ENCODE results near the gene AKT3. TPM values are rescaled to one million over a fixed set of nuclear protein-coding genes. Genes with fewer than 3 reads are reported as not detected.

Gene AKT3
- total and polyA plus RNA-seq, 2 donors (not counting 1 experiment from before 2014, with no cell fraction given): 37.8 to 42.0 TPM

- no peaks in the 10 kb centered on the region for H3K79me2 ChIP-seq (ENCODE audit: control insufficient read depth, insufficient read depth, low read length)
- DNase-seq (ENCODE audit: low read depth in 2 of 2): peak; percentile 71 to 88
- H3K4me2 ChIP-seq (ENCODE audit: extremely low read depth, insufficient read depth, low read length): no peak overlapping the region
- no peak for TF ChIP-seq CTCF (conservative IDR thresholded peaks at IDR 0.05 in 1 of 2, IDR thresholded peaks at IDR 0.05 in 1 of 2; ENCODE audit: low read depth in 1 of 2, low read length in 2 of 2)
- no peak for TF ChIP-seq EZH2 (IDR thresholded peaks at IDR 0.05; ENCODE audit: low read length, missing control alignments)
- no peak overlapping the region for H3K4me3 ChIP-seq (replicated peaks in 1 of 4; ENCODE audit: control extremely low read depth in 1 of 4, insufficient read depth in 1 of 4, low read depth in 3 of 4, low read length in 4 of 4)
- H3K4me1 ChIP-seq (ENCODE audit: control insufficient read depth, extremely low read depth, insufficient read depth, low read length): peaks cover 9% of the 10 kb centered on the region
- H3K27me3 ChIP-seq (ENCODE audit: control insufficient read depth, insufficient read depth, low read length): no peaks in the 10 kb centered on the region
- no peaks in the 10 kb centered on the region for H4K20me1 ChIP-seq (ENCODE audit: control insufficient read depth, extremely low read depth, insufficient read depth, low read length)
- H2AFZ ChIP-seq (ENCODE audit: low read length): no peak overlapping the region
- no peaks in the 10 kb centered on the region for H3K36me3 ChIP-seq (ENCODE audit: control insufficient read depth, insufficient read depth, low read length)
- H3K9ac ChIP-seq (ENCODE audit: insufficient read depth, low read length): no peak overlapping the region
- H3K9me3 ChIP-seq (ENCODE audit: control insufficient read depth, insufficient read depth, low read depth, low read length): no peaks in the 10 kb centered on the region
- H3K27ac ChIP-seq (ENCODE audit: insufficient read depth, low read length): no peak overlapping the region
These were observed 299.8 kb downstream of the AKT3 start for GRCh38 chr1:243550276-243550675.

- no peak overlapping the region for H2AFZ ChIP-seq (ENCODE audit: low read length)
- no peaks in the 10 kb centered on the region for H3K9me3 ChIP-seq (ENCODE audit: control insufficient read depth, insufficient read depth, low read depth, low read length)
- H3K79me2 ChIP-seq (ENCODE audit: control insufficient read depth, insufficient read depth, low read length): no peaks in the 10 kb centered on the region
- no peaks in the 10 kb centered on the region for H3K27me3 ChIP-seq (ENCODE audit: control insufficient read depth, insufficient read depth, low read length)
- H4K20me1 ChIP-seq (ENCODE audit: control insufficient read depth, extremely low read depth, insufficient read depth, low read length): no peaks in the 10 kb centered on the region
- no peak overlapping the region for H3K9ac ChIP-seq (ENCODE audit: insufficient read depth, low read length)
- peak in 1 of 2 donors; percentile 41 for DNase-seq (ENCODE audit: low read depth in 2 of 2)
- H3K4me2 ChIP-seq (ENCODE audit: extremely low read depth, insufficient read depth, low read length): no peak overlapping the region
- TF ChIP-seq CTCF (conservative IDR thresholded peaks at IDR 0.05 in 1 of 2, IDR thresholded peaks at IDR 0.05 in 1 of 2; ENCODE audit: low read depth in 1 of 2, low read length in 2 of 2) (no peak), EZH2 (IDR thresholded peaks at IDR 0.05; ENCODE audit: low read length, missing control alignments) (no peak)
- no peaks in the 10 kb centered on the region for H3K36me3 ChIP-seq (ENCODE audit: control insufficient read depth, insufficient read depth, low read length)
- H3K27ac ChIP-seq (ENCODE audit: insufficient read depth, low read length): no peak overlapping the region
- peaks cover 9% of the 10 kb centered on the region for H3K4me1 ChIP-seq (ENCODE audit: control insufficient read depth, extremely low read depth, insufficient read depth, low read length)
- no peak overlapping the region for H3K4me3 ChIP-seq (replicated peaks in 1 of 4; ENCODE audit: control extremely low read depth in 1 of 4, insufficient read depth in 1 of 4, low read depth in 3 of 4, low read length in 4 of 4)
These were observed 300.3 kb downstream of the AKT3 start for GRCh38 chr1:243549791-243550190.

- no peak for TF ChIP-seq CTCF (conservative IDR thresholded peaks at IDR 0.05 in 1 of 2, IDR thresholded peaks at IDR 0.05 in 1 of 2; ENCODE audit: low read depth in 1 of 2, low read length in 2 of 2)
- TF ChIP-seq EZH2 (IDR thresholded peaks at IDR 0.05; ENCODE audit: low read length, missing control alignments): no peak
- Histone ChIP-seq H2AFZ (ENCODE audit: low read length) (no peak overlapping the region), H3K27me3 (ENCODE audit: control insufficient read depth, insufficient read depth, low read length) (no peaks in the 10 kb centered on the region), H3K4me3 (replicated peaks in 1 of 4; ENCODE audit: control extremely low read depth in 1 of 4, insufficient read depth in 1 of 4, low read depth in 3 of 4, low read length in 4 of 4) (no peak overlapping the region), H3K79me2 (ENCODE audit: control insufficient read depth, insufficient read depth, low read length) (no peaks in the 10 kb centered on the region), H3K9me3 (ENCODE audit: control insufficient read depth, insufficient read depth, low read depth, low read length) (no peaks in the 10 kb centered on the region), H3K4me2 (ENCODE audit: extremely low read depth, insufficient read depth, low read length) (peak overlapping the region; percentile 8), H3K9ac (ENCODE audit: insufficient read depth, low read length) (no peak overlapping the region), H4K20me1 (ENCODE audit: control insufficient read depth, extremely low read depth, insufficient read depth, low read length) (no peaks in the 10 kb centered on the region), H3K27ac (ENCODE audit: insufficient read depth, low read length) (no peak overlapping the region), H3K4me1 (ENCODE audit: control insufficient read depth, extremely low read depth, insufficient read depth, low read length) (peaks cover 9% of the 10 kb centered on the region), H3K36me3 (ENCODE audit: control insufficient read depth, insufficient read depth, low read length) (no peaks in the 10 kb centered on the region)
- DNase-seq (ENCODE audit: low read depth in 2 of 2): peak; percentile 48 to 91
These were observed 300.9 kb downstream of the AKT3 start for GRCh38 chr1:243549108-243549507.

Measured in fibroblast of lung (primary cell).